ENCODE data around the gene MYO19.

Gene MYO19

DNA sequence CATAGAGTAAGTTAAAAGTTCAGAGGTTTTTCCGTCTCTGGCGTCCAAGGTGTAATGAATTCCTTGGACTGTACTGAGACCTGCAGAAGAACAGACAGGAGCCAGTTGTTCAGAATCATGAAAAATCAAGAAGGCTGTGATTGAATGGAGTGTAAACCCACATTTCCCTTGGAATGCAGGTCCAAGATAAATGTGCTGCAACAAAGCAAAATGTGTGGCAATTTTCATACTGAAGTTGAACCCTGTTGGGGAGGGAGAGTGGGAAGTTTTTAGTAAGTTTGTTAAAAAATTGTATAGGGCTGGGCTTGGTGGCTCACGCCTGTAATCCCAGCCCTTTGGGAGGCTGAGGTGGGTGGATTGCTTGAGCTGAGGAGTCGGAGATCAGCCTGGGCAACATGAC lies 31.4 kb upstream of the MYO19 start:
- DNase-seq, result no peak
- Histone ChIP-seq H3K4me3 (ENCODE audit: low read length) (no peak overlapping the region), H3K79me2 (ENCODE audit: control insufficient read depth, insufficient read depth, low read length) (no peaks in the 10 kb centered on the region), H3K23ac (ENCODE audit: low read length) (no peak overlapping the region), H3K4me1 (ENCODE audit: control insufficient read depth, low read depth, low read length) (no peaks in the 10 kb centered on the region), H3K27me3 (ENCODE audit: insufficient read depth, low read length, poor library complexity) (no peaks in the 10 kb centered on the region), H2BK120ac (ENCODE audit: low read depth, low read length) (no peak overlapping the region), H3K9ac (ENCODE audit: low read length) (no peak overlapping the region), H2AK5ac (ENCODE audit: low read length) (no peak overlapping the region), H3K56ac (ENCODE audit: low read length) (no peak overlapping the region), H4K8ac (ENCODE audit: low read depth, low read length) (no peak overlapping the region), H3K4me2 (ENCODE audit: low read length) (no peak overlapping the region), H4K5ac (ENCODE audit: low read length) (no peak overlapping the region), H3K36me3 (ENCODE audit: control insufficient read depth, insufficient read depth, low read length) (peaks cover 8% of the 10 kb centered on the region), H3K18ac (ENCODE audit: low read length) (no peak overlapping the region), H2BK5ac (ENCODE audit: low read length) (no peak overlapping the region), H3K79me1 (ENCODE audit: low read length) (no peaks in the 10 kb centered on the region), H2BK15ac (replicated peaks; ENCODE audit: low read depth) (no peak overlapping the region), H3K4ac (ENCODE audit: low read depth, low read length) (no peak overlapping the region), H3K27ac (ENCODE audit: low read depth, low read length) (no peak overlapping the region)
- no CpG with 5 or more reads among the region's 4 CpGs for WGBS (ENCODE audit: extremely low coverage, insufficient coverage, low lambda C conversion rate)

DNA sequence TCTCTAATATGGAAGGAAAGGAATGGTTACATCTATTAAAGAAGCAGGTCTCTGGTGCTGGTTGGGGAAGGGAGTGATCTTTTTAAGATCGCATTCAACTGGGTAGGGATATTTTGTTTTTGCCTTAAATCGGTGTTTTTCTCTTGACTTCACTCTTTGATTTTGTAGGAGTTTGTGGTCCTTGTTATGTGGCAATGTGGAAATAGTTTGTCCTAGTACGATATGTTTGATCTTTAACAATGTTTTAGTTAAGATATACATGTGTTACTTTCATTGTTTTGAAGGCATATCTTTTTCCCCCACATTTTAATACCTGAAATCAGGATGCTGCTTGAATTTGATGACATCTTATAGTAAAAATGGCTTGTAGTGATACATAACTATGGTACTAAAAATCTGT lies 18.8 kb upstream of the MYO19 start:
- no peak overlapping the region for H2BK120ac ChIP-seq (ENCODE audit: low read depth, low read length)
- no peak overlapping the region for H3K4ac ChIP-seq (ENCODE audit: low read depth, low read length)
- no peak overlapping the region for H3K27ac ChIP-seq (ENCODE audit: low read depth, low read length)
- no peak overlapping the region for H2BK15ac ChIP-seq (replicated peaks; ENCODE audit: low read depth)
- H3K23ac ChIP-seq (ENCODE audit: low read length), result no peak overlapping the region
- H2BK5ac ChIP-seq (ENCODE audit: low read length), result no peak overlapping the region
- H3K4me3 ChIP-seq (ENCODE audit: low read length), result no peak overlapping the region
- H4K8ac ChIP-seq (ENCODE audit: low read depth, low read length), result no peak overlapping the region
- H3K79me2 ChIP-seq (ENCODE audit: control insufficient read depth, insufficient read depth, low read length), result peaks cover 23% of the 10 kb centered on the region
- H3K27me3 ChIP-seq (ENCODE audit: insufficient read depth, low read length, poor library complexity), result no peaks in the 10 kb centered on the region
- no peak overlapping the region for H3K9ac ChIP-seq (ENCODE audit: low read length)
- H3K4me2 ChIP-seq (ENCODE audit: low read length), result no peak overlapping the region
- no peak for DNase-seq
- peaks cover 9% of the 10 kb centered on the region for H3K79me1 ChIP-seq (ENCODE audit: low read length)
- WGBS (ENCODE audit: extremely low coverage, insufficient coverage, low lambda C conversion rate), result no CpG with 5 or more reads among the region's 3 CpGs
- H3K4me1 ChIP-seq (ENCODE audit: control insufficient read depth, low read depth, low read length), result no peaks in the 10 kb centered on the region
- no peak overlapping the region for H3K56ac ChIP-seq (ENCODE audit: low read length)
- H3K36me3 ChIP-seq (ENCODE audit: control insufficient read depth, insufficient read depth, low read length), result peaks cover 5% of the 10 kb centered on the region
- H2AK5ac ChIP-seq (ENCODE audit: low read length), result no peak overlapping the region
- no peak overlapping the region for H3K18ac ChIP-seq (ENCODE audit: low read length)
- no peak overlapping the region for H4K5ac ChIP-seq (ENCODE audit: low read length)

DNA sequence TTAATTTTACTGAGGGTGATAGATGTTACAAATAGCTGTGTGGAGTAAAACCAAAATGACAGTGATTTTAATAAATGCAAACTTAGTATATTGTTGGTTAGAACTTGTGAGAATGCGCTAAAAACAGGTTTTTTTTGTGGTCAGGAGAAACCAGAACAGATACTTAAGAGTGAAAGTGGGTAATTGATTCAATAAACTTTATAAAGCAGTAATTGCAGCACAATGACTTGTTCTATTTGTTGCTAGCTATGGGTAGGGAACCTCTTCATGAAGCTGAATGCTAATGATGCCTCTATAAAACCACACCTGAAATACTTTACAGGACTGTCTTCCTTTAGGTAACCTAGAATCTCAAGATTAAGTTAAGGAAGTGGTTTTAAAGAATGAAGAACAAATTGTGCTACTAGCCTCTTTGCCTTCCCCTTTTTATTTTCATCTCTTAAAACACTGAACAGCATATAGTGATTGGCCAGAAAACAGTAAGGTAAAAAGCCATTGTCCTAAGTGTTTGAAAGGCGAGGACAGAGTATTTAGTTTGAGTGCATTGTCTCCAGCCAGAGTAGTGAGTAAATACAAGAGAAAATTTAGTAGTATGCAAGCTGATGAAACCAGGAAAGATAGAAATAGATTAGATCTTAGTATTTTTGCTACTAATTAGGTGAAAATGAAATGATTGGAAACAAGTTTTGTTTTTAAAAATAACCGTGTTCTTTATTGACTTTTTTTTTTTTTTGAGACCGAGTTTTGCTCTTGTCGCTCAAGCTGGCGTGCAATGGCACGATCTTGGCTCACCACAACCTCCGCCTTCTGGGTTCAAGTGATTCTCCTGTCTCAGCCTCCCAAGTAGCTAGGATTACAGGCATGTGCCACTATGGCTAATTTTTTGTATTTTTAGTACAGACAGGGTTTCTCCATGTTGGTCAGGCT lies 16.1 kb upstream of the MYO19 start:
- Histone ChIP-seq H3K4me2 (ENCODE audit: low read length) (no peak overlapping the region), H3K79me2 (ENCODE audit: control insufficient read depth, insufficient read depth, low read length) (peaks cover 43% of the 10 kb centered on the region), H3K18ac (ENCODE audit: low read length) (no peak overlapping the region), H3K9ac (ENCODE audit: low read length) (no peak overlapping the region), H4K5ac (ENCODE audit: low read length) (no peak overlapping the region), H3K27ac (ENCODE audit: low read depth, low read length) (no peak overlapping the region), H3K79me1 (ENCODE audit: low read length) (peaks cover 5% of the 10 kb centered on the region), H2BK120ac (ENCODE audit: low read depth, low read length) (no peak overlapping the region), H2BK5ac (ENCODE audit: low read length) (no peak overlapping the region), H4K8ac (ENCODE audit: low read depth, low read length) (no peak overlapping the region), H3K36me3 (ENCODE audit: control insufficient read depth, insufficient read depth, low read length) (no peaks in the 10 kb centered on the region), H2AK5ac (ENCODE audit: low read length) (no peak overlapping the region), H2BK15ac (replicated peaks; ENCODE audit: low read depth) (no peak overlapping the region), H3K27me3 (ENCODE audit: insufficient read depth, low read length, poor library complexity) (no peaks in the 10 kb centered on the region), H3K56ac (ENCODE audit: low read length) (no peak overlapping the region), H3K4ac (ENCODE audit: low read depth, low read length) (no peak overlapping the region), H3K4me1 (ENCODE audit: control insufficient read depth, low read depth, low read length) (peaks cover 2% of the 10 kb centered on the region), H3K23ac (ENCODE audit: low read length) (no peak overlapping the region), H3K4me3 (ENCODE audit: low read length) (no peak overlapping the region)
- no CpG with 5 or more reads among the region's 8 CpGs for WGBS (ENCODE audit: extremely low coverage, insufficient coverage, low lambda C conversion rate)
- no peak for DNase-seq

- H3K4me3 ChIP-seq (ENCODE audit: low read length), result no peak overlapping the region
- peaks cover 2% of the 10 kb centered on the region for H3K4me1 ChIP-seq (ENCODE audit: control insufficient read depth, low read depth, low read length)
- no peak overlapping the region for H2BK15ac ChIP-seq (replicated peaks; ENCODE audit: low read depth)
- H3K27me3 ChIP-seq (ENCODE audit: insufficient read depth, low read length, poor library complexity), result no peaks in the 10 kb centered on the region
- no peak for DNase-seq
- no peak overlapping the region for H3K18ac ChIP-seq (ENCODE audit: low read length)
- no peak overlapping the region for H3K56ac ChIP-seq (ENCODE audit: low read length)
- H3K36me3 ChIP-seq (ENCODE audit: control insufficient read depth, insufficient read depth, low read length), result no peaks in the 10 kb centered on the region
- no peak overlapping the region for H2BK5ac ChIP-seq (ENCODE audit: low read length)
- H3K23ac ChIP-seq (ENCODE audit: low read length), result no peak overlapping the region
- peaks cover 7% of the 10 kb centered on the region for H3K79me1 ChIP-seq (ENCODE audit: low read length)
- no peak overlapping the region for H2BK120ac ChIP-seq (ENCODE audit: low read depth, low read length)
- H3K4ac ChIP-seq (ENCODE audit: low read depth, low read length), result no peak overlapping the region
- no peak overlapping the region for H4K5ac ChIP-seq (ENCODE audit: low read length)
- peak overlapping the region; percentile 5 for H3K9ac ChIP-seq (ENCODE audit: low read length)
- H3K79me2 ChIP-seq (ENCODE audit: control insufficient read depth, insufficient read depth, low read length), result peaks cover 33% of the 10 kb centered on the region
- no peak overlapping the region for H2AK5ac ChIP-seq (ENCODE audit: low read length)
- H3K4me2 ChIP-seq (ENCODE audit: low read length), result no peak overlapping the region
- no peak overlapping the region for H3K27ac ChIP-seq (ENCODE audit: low read depth, low read length)
- H4K8ac ChIP-seq (ENCODE audit: low read depth, low read length), result no peak overlapping the region
These were observed 13.1 kb upstream of the MYO19 start for GRCh38 chr17:36547776-36548175.

DNA sequence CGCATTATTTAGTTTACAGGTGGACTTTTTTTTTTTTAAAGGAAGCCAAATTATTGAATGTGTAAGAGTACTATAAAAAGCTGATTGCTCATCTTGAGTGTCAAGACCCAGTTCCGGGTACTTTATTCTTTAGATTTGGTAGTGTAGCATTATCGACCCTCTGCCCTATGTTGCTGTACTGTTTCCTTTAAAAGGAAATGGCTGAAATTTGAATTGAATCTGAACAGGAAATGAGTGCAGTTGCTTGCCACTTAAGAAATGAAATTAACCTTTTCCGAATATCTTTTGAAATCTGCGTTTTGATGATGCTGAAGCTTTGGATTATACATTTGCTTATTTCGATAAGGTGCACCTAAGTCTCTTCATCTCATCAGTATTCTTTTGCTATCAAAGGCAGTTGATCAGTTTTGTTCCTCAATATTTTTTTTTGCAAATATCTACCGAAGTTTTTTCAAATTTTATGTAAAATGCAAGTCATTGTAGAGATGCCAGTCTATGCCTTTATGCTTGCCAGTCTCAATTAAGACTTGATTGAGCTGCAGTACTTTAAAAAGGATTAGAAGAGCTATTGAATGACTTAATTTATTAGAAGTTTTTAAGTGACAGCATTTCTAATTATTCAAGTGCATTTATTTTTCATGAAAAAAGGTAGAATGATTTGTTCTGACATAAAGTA lies 11.9 kb upstream of the MYO19 start:
- Histone ChIP-seq H3K4ac (ENCODE audit: low read depth, low read length) (no peak overlapping the region), H3K56ac (ENCODE audit: low read length) (peak overlapping the region; percentile 98), H3K23ac (ENCODE audit: low read length) (no peak overlapping the region), H2BK5ac (ENCODE audit: low read length) (no peak overlapping the region), H3K9ac (ENCODE audit: low read length) (peak overlapping the region; percentile 100), H2BK15ac (replicated peaks; ENCODE audit: low read depth) (no peak overlapping the region), H4K8ac (ENCODE audit: low read depth, low read length) (no peak overlapping the region), H3K27ac (ENCODE audit: low read depth, low read length) (peak overlapping the region; percentile 95), H3K4me2 (ENCODE audit: low read length) (peak overlapping the region; percentile 99), H3K36me3 (ENCODE audit: control insufficient read depth, insufficient read depth, low read length) (no peaks in the 10 kb centered on the region), H3K4me1 (ENCODE audit: control insufficient read depth, low read depth, low read length) (peaks cover 2% of the 10 kb centered on the region), H2AK5ac (ENCODE audit: low read length) (no peak overlapping the region), H2BK120ac (ENCODE audit: low read depth, low read length) (no peak overlapping the region), H3K27me3 (ENCODE audit: insufficient read depth, low read length, poor library complexity) (no peaks in the 10 kb centered on the region), H4K5ac (ENCODE audit: low read length) (no peak overlapping the region), H3K79me1 (ENCODE audit: low read length) (peaks cover 7% of the 10 kb centered on the region), H3K18ac (ENCODE audit: low read length) (no peak overlapping the region), H3K79me2 (ENCODE audit: control insufficient read depth, insufficient read depth, low read length) (peaks cover 33% of the 10 kb centered on the region), H3K4me3 (ENCODE audit: low read length) (peak overlapping the region; percentile 97)
- DNase-seq, result no peak
- WGBS (ENCODE audit: extremely low coverage, insufficient coverage, low lambda C conversion rate), result no CpG with 5 or more reads among the region's 7 CpGs

Data from mesendoderm (in vitro differentiated cells).